Right kidney (tissue), 9 donors: ENCODE measurements around the gene MGAT4A.

Experiments used
- DNase-seq: peaks from one replicate; pipeline ENCODE4 v3.0.0-alpha.2; 2016
- long read RNA-seq, 8 donors: transcript quantifications; one replicate each; lab custom pipeline, GENCODE V29; 2026

MGAT4A gene
- long read RNA-seq, donor 1, full-length matches to known transcripts, result 3 of 3 reads
- long read RNA-seq, donor 1, partial matches to known transcripts, result 0 of 3 reads
- long read RNA-seq, donor 1, other reads (novel, unspliced or antisense), result 0 of 3 reads
- long read RNA-seq, donor 2, result 0 reads
- long read RNA-seq, donor 3, full-length matches to known transcripts, result 3 of 3 reads
- long read RNA-seq, donor 3, partial matches to known transcripts, result 0 of 3 reads
- long read RNA-seq, donor 3, other reads (novel, unspliced or antisense), result 0 of 3 reads
- long read RNA-seq, donor 4, full-length matches to known transcripts, result 3 of 3 reads
- long read RNA-seq, donor 4, partial matches to known transcripts, result 0 of 3 reads
- long read RNA-seq, donor 4, other reads (novel, unspliced or antisense), result 0 of 3 reads
- long read RNA-seq, donor 5, full-length matches to known transcripts, result 4 of 4 reads
- long read RNA-seq, donor 5, partial matches to known transcripts, result 0 of 4 reads
- long read RNA-seq, donor 5, other reads (novel, unspliced or antisense), result 0 of 4 reads
- long read RNA-seq, donor 6, full-length matches to known transcripts, result 2 of 2 reads
- long read RNA-seq, donor 6, partial matches to known transcripts, result 0 of 2 reads
- long read RNA-seq, donor 6, other reads (novel, unspliced or antisense), result 0 of 2 reads
- long read RNA-seq, donor 7, full-length matches to known transcripts, result 2 of 2 reads
- long read RNA-seq, donor 7, partial matches to known transcripts, result 0 of 2 reads
- long read RNA-seq, donor 7, other reads (novel, unspliced or antisense), result 0 of 2 reads
- long read RNA-seq, donor 8, full-length matches to known transcripts, result 4 of 4 reads
- long read RNA-seq, donor 8, partial matches to known transcripts, result 0 of 4 reads
- long read RNA-seq, donor 8, other reads (novel, unspliced or antisense), result 0 of 4 reads

DNA sequence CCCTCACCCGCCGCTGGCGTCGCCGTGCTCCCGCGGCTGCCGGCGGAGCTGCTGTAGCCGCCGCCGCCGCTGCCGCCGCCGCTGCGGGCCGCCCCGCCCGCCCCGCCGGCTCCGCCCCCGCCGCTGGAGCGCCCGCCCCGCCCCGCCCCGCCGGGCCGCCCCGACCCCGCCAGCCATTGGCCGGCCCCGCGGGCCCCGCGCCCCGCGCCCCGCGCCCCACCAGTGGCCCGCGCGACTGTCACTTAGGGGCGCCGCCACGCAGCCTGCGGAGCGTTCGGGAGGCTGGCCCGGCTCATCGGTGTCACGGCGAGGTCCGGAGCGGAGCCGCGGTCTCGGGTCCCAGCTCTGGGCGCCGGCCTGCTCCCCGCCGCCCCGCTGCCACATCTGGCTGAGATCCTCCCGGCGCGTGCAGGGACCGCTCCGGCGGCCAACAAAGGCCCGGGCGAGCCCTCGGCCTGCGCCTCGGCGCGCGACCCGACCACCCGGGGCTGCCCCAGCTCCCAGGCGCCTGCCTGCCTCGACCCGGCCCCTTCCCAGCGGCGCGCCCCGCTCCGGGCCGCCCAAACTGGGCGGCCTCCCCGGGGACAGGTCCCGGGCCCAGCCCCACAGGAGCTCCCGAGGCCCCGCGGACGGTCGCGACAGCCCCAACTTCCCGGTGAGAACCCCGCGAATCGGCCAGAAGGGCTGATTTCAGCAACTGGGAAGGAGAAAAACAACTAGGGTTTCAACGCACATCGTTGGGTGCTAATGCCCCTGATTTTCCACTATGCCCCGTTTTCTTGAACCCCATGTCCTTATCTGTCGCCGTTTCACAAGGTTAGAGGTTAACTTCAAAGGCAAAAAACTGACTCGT lies at the start of gene MGAT4A:
MGAT4A (minus strand) TSS at position 92 of the 853 bp plus-strand sequence. CDS start 4,800 bp downstream, outside the sequence.
- peak; percentile 85 for DNase-seq

DNA sequence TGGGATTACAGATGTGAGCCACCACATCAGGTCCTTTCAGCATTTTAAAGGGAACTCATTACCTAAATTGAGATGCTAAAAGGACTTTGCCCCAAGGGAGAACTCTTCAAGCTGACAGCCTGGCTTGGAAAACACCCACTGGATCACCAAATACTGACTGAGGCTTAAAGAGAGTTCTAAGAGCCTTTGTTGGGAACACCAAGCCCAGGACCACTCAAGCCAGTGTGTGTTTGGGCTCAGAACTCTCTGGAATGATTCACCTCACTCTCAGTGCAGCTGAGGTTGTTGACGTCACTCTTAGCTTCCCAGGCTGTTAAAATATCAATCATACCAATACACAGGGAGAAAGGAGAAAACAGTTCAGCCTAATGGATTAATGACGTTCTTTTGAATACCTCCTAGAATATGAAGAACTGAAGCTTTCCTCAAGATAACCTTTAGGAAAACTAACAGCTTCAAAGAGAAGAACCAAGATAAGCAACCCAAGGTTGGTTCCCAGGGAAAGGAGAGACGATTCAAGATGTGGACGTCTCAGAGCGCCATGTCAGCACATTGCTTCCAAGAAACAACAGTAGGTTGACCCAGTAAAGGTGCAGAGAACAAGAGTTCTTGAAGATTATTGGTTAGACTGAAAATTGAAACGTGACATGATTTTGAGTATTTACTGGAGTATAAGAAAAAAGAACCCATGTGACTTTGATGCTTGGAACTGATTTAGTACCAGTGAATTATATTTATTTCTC lies 48.0 kb upstream of the MGAT4A start:
- DNase-seq, result no peak

DNA sequence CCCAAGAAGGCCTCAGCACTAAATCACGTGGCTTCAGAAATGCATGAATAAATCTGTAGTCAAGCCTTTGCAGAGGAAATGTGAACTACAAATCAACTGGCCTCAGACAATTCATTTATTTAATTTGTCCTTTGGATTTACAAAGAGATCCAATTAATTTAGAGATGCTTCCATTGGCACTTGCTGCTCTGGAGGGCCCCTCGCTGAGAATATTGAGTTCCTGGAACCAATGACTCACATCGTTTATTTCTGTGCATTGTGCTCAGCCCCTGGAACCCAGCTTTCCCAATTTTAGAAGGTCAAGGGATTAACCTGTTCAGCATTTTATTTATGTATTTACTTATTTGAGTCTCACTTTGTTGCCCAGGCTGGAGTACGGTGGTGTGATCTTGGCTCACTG lies 47.2 kb upstream of the MGAT4A start:
- no peak for DNase-seq

DNA sequence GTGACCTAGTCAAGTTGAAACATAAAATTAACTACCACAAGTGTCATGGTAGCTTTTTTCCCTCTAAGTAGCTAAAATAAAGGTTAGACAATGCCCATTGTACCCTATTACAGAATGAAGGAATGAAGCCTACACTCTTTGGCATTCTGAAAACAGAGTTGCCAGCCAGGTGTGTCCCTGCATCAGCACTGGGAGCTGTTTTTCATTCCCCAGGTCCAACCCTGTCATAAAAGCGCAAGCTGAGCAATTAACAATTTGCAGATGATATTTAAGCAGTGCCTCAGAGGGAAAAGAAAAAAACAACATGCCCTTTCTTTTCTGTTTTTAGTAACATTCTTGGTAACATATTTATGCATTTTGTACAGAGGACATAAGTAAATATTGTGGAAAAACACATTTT lies 46.8 kb upstream of the MGAT4A start:
- DNase-seq, result no peak

DNA sequence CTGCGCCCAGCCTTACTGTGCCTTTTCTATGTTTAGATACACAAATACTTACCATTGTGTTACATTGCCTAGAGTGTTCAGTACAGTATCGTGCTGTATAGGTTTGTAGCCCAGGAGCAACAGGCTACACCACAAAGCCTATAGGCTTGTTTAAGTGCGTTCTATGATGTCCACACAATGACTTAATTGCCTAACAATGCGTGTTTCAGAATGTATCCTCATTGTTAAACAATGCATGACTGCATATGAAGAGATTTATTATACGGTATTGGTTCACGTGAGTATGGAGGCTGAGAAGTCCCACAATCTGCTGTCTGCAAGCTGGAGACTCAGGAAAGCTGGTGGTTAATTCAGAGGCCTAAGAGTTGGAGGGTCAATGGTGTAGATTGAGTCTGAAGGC lies 46.1 kb upstream of the MGAT4A start:
- no peak for DNase-seq

DNA sequence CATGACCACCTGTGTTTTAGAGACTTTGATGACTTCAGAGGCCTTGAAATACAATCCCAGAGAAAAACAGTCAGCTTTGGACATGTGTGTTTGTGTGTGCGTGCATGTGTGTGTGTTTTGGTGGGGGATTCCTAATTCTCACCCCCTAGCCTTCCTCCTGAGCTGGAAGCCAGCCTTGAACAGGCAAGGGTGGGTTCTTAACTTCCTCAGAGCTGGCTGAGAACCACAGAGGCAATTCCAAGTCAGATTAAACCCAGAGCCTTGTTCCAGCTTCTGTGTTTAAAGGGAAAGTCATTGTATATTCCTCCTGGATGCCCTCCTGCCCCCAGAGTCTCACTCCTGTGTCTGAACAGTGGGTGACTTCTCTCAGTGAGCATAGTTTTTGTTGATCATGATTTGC lies 45.2 kb upstream of the MGAT4A start:
- DNase-seq, result no peak

DNA sequence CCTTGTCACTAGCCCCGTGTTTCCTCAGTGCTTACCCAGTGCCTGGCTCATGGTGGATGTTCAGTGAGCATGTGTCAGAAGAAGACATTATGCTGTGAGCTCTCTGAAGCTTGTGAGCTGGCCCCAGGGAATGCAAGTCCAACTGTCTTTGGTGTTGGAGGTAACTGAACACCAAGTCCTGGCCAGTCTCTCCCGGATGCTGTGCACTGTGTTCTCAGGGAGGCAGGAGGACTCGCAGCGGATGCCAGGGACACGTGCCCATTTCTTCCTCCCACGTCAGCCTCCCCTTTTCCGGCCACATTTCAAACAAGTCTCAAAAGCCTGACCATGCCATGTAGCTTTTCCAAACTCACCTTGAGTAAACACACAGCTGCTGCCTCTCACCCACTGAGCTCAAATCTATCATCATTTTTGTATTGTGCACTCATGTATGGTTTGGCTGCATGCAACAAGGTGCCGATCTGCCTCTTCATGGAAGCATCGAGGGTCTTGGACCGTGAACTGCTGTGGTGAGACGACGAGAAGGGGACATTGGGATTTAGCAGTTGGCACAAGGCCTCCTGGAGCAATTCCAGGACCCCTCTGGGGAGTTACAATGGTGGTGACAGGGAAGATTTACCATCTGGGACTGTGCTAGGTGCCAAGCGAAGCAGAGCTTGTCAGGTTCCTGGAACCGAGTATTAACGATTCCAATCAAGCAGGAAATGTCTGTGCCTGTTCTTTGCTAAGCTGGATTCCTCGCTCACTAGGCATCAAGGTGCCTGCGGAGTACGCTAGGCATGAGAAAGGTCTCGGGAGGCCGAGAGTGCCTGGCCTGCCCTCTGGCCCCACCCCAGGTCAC lies 44.4 kb upstream of the MGAT4A start:
- DNase-seq, result no peak

DNA sequence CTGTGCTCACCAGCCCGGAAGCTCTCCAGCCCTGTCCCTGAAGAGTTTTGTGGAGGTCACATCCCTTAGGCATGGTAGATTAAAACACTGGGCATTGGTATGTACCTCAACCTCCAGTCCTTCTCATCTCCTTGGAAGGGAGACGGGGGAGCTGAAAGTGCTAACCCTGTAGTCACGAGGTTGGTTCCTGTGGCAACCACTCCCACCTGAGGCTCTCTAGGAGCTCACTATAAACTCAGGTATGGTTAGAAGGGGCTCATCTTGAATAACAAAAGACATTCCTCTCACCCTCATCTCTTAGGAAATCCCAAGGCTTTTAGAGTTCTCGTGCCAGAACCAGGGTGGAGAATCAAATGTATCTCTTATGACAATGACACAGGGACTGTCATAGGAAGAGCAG lies 43.0 kb upstream of the MGAT4A start:
- no peak for DNase-seq

DNA sequence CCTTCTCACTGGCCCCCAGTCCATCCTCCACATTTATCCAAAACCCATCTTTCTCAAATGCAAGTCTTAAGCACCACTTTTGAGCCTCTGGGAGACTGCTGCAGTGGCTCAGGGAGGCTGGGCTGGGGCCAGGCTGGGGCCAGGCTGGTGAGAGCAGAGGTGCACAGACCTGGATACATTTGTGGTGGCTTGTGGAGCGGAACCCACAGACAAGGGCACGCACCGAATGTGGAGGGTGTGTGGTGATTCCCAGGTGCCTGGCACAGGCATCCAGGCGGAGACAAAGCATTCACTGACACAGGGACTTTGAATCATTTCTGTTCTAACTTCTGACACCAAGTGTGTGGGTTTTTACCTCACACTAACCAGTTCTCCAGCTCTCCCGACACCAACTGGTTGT lies 42.2 kb upstream of the MGAT4A start:
- no peak for DNase-seq

DNA sequence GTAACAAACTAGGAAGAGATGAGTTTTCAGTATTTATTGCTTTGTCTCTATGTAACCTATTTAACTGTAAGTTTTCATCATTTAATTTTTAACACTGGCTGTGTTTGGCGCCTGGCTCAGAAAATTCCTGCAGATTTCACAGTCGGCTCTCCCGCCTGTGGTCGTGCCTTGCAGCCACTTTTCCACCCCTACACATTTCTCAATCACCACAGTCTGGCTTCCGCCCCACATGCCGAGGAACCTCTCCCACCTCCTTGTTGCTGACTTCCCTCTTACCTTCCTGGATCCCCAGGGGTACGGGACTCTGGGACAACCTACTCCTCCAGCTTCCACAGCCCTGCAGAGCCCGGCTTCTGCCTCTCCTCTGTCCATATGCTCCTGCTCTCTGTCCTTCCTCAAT lies 41.6 kb upstream of the MGAT4A start:
- no peak for DNase-seq

DNA sequence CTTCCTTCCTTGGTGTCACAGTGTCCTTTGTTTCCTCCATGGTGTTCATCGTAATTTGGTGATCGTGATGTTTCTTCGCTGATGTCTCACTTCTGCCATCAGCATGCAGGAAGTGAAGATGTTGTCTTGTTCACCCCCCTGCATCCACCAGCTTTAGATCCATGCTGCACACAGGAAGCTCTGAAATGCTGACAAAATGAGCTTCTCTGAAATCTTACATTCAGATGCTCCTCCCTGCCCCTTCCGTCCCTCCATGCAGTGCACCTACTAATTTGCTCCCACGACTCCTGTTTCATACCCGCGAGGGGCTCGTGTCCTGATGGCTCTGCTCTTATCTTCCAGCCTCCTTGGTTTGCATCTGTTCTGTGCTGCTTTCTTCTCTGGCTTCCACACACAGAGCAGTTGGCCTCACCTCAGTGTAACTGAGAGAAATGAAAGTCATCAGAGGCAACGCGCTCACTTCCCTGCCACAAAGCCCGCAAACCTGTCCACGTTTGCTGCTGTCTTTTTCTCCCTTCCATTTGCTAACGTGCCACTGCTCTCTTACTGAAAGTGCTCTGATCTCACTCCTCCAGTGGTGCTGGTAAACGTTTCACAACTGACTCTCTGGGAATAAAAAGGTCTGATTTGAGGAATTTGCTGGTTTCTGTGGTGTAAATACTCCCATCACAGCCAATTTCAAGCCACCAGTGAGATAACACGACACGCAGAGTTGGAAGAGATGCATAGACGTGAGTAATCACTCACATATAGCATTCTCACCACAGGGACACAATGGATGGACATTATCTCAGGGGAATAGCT lies 41.0 kb upstream of the MGAT4A start:
- DNase-seq, result no peak

DNA sequence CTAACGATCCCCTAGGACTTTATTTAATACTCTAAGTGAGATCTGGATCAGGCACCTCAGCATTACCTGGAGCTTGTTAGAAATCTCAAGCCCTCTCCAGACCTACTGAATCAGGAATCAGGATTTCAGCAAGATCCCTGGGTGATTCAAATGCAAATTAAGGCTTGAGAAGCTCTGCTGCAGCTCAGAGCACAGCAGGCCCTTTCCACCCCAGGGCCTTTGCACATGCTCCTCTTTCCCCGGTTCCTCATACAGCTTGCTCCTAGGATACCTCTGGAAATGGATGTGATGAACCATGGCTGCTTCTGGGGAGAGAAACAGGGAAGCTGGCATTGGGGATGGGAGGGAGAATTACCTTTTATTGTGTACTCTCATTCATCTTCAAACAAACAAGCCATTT lies 40.3 kb upstream of the MGAT4A start:
- DNase-seq, result no peak

DNA sequence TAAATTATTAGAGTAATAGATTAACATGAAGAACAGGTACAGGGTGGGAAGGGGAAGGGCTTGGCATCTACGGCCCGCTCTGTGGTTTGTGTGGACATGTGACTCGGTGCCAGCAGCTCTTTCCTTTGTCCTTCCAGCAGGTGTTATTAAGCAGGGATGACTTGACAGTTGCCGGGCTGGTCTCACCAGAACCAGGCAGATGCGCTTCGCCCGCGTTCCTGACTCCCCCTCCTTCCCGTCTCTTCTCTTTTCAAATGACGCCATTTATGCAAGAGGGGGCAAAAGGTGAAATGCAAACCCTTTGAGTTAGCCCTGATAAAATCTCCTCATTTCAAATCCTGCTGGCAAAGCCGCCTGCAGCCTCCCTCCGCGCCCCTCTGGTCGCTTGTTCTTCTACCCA lies 38.9 kb upstream of the MGAT4A start:
- no peak for DNase-seq

DNA sequence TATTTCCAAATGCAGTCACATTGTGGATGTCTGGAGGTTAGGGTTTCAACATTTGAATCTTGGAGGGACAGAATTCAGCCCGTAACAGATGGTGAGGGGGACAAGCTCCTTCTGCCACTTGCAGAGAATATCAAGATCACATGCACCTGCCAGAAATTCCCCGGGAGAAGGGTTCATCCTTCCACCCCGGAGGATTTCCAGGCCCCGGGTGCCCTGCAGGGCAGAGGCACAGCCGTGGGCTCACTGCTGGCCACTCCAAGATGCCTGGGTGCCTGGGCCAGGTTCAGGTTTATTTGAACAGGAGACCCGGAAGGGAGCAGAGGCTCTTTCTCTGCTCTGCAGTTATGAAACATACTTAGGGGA lies 38.2 kb upstream of the MGAT4A start:
- DNase-seq, result no peak

DNA sequence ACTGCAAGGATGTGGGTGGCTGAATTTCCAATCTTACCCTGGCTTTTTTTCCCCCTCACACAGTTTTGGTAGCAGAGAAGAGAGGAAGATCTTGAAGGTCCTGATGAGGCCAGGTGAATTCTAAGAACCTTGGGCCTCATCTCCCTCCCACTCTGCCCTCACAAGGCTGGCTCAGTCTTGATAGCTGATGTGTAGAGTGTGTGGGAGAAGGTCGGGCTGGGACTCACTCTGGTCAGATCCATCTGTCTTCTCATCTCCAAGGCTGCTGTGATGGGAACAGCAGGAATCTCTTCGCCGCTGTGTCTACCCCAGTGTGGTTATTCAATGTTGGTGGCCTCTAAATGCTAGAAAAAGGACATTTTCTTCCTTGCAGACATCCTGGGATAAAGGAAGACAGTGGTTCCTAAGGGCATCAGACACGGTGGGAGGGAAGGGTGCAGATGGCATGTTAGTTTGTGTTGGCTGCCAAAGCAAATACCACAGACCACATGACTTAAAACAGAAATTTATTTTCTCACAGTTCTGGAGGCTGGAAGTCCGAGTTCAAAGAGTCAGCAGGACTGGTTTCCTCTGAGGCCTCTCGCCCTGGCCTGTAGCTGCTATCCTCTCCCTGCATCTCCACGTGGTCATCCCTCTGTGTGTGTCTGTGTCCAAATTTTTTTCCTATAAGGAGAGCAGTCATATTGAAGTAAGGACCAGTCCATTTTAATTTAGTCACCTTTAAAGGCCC lies 37.6 kb upstream of the MGAT4A start:
- DNase-seq, result no peak

DNA sequence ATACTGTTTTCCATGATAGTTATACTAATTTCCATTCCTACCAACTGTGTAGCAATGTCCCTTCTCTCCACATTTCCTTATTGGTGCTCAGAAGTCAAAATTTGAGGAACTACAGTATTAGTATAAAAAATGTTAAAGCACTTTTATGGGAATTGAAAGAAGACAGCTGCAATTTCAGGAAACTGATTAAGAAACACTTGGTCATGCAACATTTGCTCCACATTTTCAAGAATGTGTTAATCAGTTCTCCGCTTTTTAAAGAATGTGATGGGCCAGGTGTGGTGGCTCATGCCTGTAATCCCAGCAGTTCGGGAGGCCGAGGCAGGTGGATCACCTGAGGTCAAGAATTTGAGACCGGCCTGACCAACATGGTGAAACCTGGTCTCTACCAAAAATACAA lies 33.6 kb upstream of the MGAT4A start:
- DNase-seq, result no peak

DNA sequence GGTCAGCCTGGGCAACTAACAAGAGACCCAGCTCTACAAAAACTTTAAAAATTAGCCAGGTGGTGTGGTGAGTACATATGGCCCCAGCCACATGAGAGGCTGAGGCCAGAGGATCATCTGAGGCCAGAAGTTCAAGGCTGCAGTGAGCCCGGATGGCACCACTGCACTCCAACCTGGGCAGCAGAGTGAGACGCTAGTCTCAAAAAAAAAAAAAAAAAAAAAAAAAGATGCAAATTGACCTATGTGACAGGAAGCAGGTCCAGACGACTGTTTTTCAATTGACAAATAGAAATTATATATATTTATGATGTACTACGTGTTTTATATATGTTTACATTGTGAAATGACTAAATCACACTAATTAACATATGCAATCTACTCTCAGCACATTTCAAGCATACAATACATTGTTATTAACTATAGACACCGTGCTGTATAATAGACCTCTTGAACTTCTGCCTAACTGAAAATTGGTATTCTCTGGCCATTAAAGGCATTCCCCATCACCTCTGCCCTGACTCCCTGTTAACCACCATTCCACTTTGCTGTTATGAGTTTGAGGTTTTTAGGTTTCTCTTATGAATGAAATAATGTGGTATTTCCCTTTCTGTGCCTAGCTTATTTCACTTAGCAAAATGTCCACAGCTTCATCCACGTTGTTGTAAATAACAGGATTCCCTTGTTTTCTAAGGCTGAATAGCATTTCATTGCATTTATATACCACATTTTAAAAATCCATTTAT lies 32.4 kb upstream of the MGAT4A start:
- DNase-seq, result no peak

DNA sequence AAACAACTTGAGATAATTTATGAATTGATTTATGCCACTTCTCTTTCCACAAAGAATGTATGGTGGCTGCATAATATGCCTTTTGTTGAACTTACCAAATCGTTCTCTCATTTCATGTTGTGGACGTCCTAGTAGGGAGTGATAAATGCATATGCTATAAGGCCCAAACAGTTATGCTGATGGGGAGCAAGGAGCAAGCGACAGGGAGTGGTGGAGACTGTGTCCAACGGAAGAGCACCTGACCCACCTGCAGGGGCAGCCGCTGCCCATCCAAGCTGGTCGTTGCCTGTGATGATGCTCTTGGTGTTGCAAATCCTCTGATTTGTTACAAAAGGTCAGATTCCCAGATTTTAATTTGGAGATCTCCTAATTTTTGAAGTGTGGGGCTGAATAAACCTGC lies 31.0 kb upstream of the MGAT4A start:
- DNase-seq, result no peak
